IMR-90 (cell line): ENCODE data around the gene DDX54. TPM values are rescaled to one million over a fixed set of nuclear protein-coding genes. Genes with fewer than 3 reads are reported as not detected.
A peak's percentile ranks its signal among the peaks of the same experiment; 100 is the strongest.

Source experiments
- ATAC-seq: fragments of 200-7000 bp; cut with Tn5 transposase; 2 replicates; pipeline ENCODE4 v1.9.1; 2020; ENCODE audit warnings: low read depth, mild to moderate bottlenecking, moderate library complexity
- BruUV-seq: library from RNA; stranded (reverse); fragments of 400-500 nt; replicated peaks from 2 replicates; lab custom pipeline; 2021; lab: Mats Ljungman, UMichigan
- CTCF ChIA-PET: fragments of 300-600 bp; formaldehyde crosslinking; extraction: SDS; loops from one replicate; lab custom pipeline; 2021; ENCODE audit warnings: antibody characterized with exemption; lab: Yijun Ruan, JAX
- POLR2A ChIA-PET: fragments of 300-600 bp; sonication (Branson Sonifier 250); formaldehyde crosslinking; loops from one replicate; lab custom pipeline; 2022; ENCODE audit warnings: antibody characterized with exemption; ENCODE audit not compliant: unreplicated experiment; lab: Charles Lee
- DNase-seq: peaks from one replicate; pipeline ENCODE4 v3.0.0; 2013
- H2AFZ ChIP-seq: replicated peaks from 2 replicates; pipeline ENCODE3; 2013; ENCODE audit warnings: low read length, mild to moderate bottlenecking; ENCODE audit not compliant: poor library complexity
- H2AK5ac ChIP-seq: 2 replicates; pipeline ENCODE4 v1.6.1; 2013; ENCODE audit warnings: low read depth, low read length, inconsistent platforms
- H2AK9ac ChIP-seq: replicated peaks from 2 replicates; pipeline ENCODE3; 2013; ENCODE audit warnings: mild to moderate bottlenecking, low read depth, low read length, moderate library complexity; ENCODE audit not compliant: poor library complexity
- H2BK120ac ChIP-seq: 2 replicates; pipeline ENCODE4 v1.6.1; 2013; ENCODE audit warnings: low read depth, low read length, inconsistent platforms
- H2BK15ac ChIP-seq: 3 replicates; pipeline ENCODE4 v1.6.1; 2013; ENCODE audit warnings: low read depth, low read length, inconsistent platforms
- H2BK20ac ChIP-seq: 2 replicates; pipeline ENCODE4 v1.6.1; 2013; ENCODE audit warnings: low read depth, mild to moderate bottlenecking, inconsistent platforms, low read length, moderate library complexity
- H2BK5ac ChIP-seq: 2 replicates; pipeline ENCODE4 v1.6.1; 2013; ENCODE audit warnings: mild to moderate bottlenecking, low read depth, low read length, inconsistent platforms; ENCODE audit not compliant: poor library complexity, severe bottlenecking
- H3K14ac ChIP-seq: replicated peaks from 2 replicates; pipeline ENCODE4 v1.6.1; 2013; ENCODE audit warnings: low read depth, low read length, inconsistent platforms
- H3K18ac ChIP-seq: 2 replicates; pipeline ENCODE4 v1.6.1; 2013; ENCODE audit warnings: low read depth, low read length, control low read depth
- H3K23ac ChIP-seq: 2 replicates; pipeline ENCODE4 v1.6.1; 2013; ENCODE audit warnings: low read depth, low read length, inconsistent platforms
- H3K27ac ChIP-seq: 2 replicates; pipeline ENCODE4 v1.5.1; 2013; ENCODE audit warnings: mild to moderate bottlenecking, control low read depth, low read length; ENCODE audit not compliant: insufficient read depth
- H3K27me3 ChIP-seq: 2 replicates; pipeline ENCODE4 v1.6.1; 2013; ENCODE audit warnings: low read length; ENCODE audit not compliant: control insufficient read depth, insufficient read depth
- H3K36me3 ChIP-seq: 2 replicates; pipeline ENCODE4 v1.6.1; 2013; ENCODE audit warnings: low read length, mixed read lengths; ENCODE audit not compliant: control insufficient read depth, insufficient read depth
- H3K4ac ChIP-seq: 2 replicates; pipeline ENCODE4 v1.6.1; 2013; ENCODE audit warnings: low read depth, low read length, inconsistent platforms
- H3K4me1 ChIP-seq: 2 replicates; pipeline ENCODE4 v1.6.1; 2013; ENCODE audit warnings: low read length, mixed read lengths; ENCODE audit not compliant: control insufficient read depth, insufficient read depth
- H3K4me2 ChIP-seq: 2 replicates; pipeline ENCODE4 v1.6.1; 2013; ENCODE audit warnings: low read depth, mild to moderate bottlenecking, control low read depth, low read length, moderate library complexity
- H3K4me3 ChIP-seq: 2 replicates; pipeline ENCODE4 v1.5.1; 2013; ENCODE audit warnings: low read depth, mild to moderate bottlenecking, control low read depth, low read length, moderate library complexity; ENCODE audit not compliant: insufficient read depth
- H3K56ac ChIP-seq: 2 replicates; pipeline ENCODE4 v1.6.1; 2013; ENCODE audit warnings: low read length, inconsistent platforms; ENCODE audit not compliant: insufficient read depth; ENCODE audit errors: extremely low read depth
- H3K79me1 ChIP-seq, 2 experiments: 2 replicates each; pipeline ENCODE4 v1.6.1; 2013; ENCODE audit warnings: low read length in 2 of 2, inconsistent platforms in 1 of 2, low read depth in 1 of 2
- H3K9ac ChIP-seq: 2 replicates; pipeline ENCODE4 v1.6.1; 2013; ENCODE audit warnings: low read depth, low read length, control low read depth
- H3K9me1 ChIP-seq: 2 replicates; pipeline ENCODE4 v1.6.1; 2013; ENCODE audit warnings: low read length, inconsistent platforms; ENCODE audit not compliant: insufficient read depth
- H3K9me3 ChIP-seq: 2 replicates; pipeline ENCODE4 v1.6.1; 2013; ENCODE audit warnings: low read length; ENCODE audit not compliant: control insufficient read depth, insufficient read depth
- H4K20me1 ChIP-seq: 2 replicates; pipeline ENCODE4 v1.6.1; 2013; ENCODE audit warnings: low read length, inconsistent platforms; ENCODE audit not compliant: insufficient read depth
- H4K5ac ChIP-seq: 2 replicates; pipeline ENCODE4 v1.6.1; 2013; ENCODE audit warnings: mild to moderate bottlenecking, low read depth, low read length, control low read depth
- H4K8ac ChIP-seq, 2 experiments: 2 replicates each; pipeline ENCODE4 v1.6.1; 2013; ENCODE audit warnings: low read depth in 2 of 2, low read length in 2 of 2, control low read depth in 1 of 2, inconsistent platforms in 1 of 2
- H4K91ac ChIP-seq: 2 replicates; pipeline ENCODE4 v1.6.1; 2013; ENCODE audit warnings: low read depth, low read length, inconsistent platforms; ENCODE audit not compliant: insufficient read depth
- BHLHE40 ChIP-seq: fragments of 150-350 bp; IDR thresholded peaks from 2 replicates; pipeline ENCODE4 v1.6.1; 2016; ENCODE audit warnings: mild to moderate bottlenecking, low read depth, low read length
- CEBPB ChIP-seq: IDR thresholded peaks from 2 replicates; pipeline ENCODE4 v1.6.1; 2012; ENCODE audit warnings: low read depth, low read length, improper control_type of control experiment
- CTCF ChIP-seq: conservative IDR thresholded peaks from 2 replicates; pipeline ENCODE4 v1.5.1; 2012; ENCODE audit warnings: mild to moderate bottlenecking, low read depth, low read length, improper control_type of control experiment
- ELK1 ChIP-seq: fragments of 150-350 bp; IDR thresholded peaks from 2 replicates; pipeline ENCODE4 v1.6.1; 2016; ENCODE audit warnings: low read depth, mild to moderate bottlenecking, low read length, moderate library complexity, borderline replicate concordance
- FOS ChIP-seq: fragments of 150-350 bp; IDR thresholded peaks from 2 replicates; pipeline ENCODE4 v1.6.1; 2016; ENCODE audit warnings: low read depth, low read length
- MAZ ChIP-seq: IDR thresholded peaks from 2 replicates; pipeline ENCODE4 v1.6.1; 2012; ENCODE audit warnings: low read depth, mild to moderate bottlenecking, low read length, improper control_type of control experiment, moderate library complexity, borderline replicate concordance
- MXI1 ChIP-seq: IDR thresholded peaks from 2 replicates; pipeline ENCODE4 v1.6.1; 2012; ENCODE audit warnings: low read depth, mild to moderate bottlenecking, low read length, moderate library complexity, borderline replicate concordance
- POLR2A ChIP-seq: IDR thresholded peaks from 2 replicates; pipeline ENCODE4 v1.6.1; 2012; ENCODE audit warnings: mild to moderate bottlenecking, low read depth, low read length
- RAD21 ChIP-seq: IDR thresholded peaks from 2 replicates; pipeline ENCODE4 v1.6.1; 2012; ENCODE audit warnings: low read length, improper control_type of control experiment
- RFX5 ChIP-seq: IDR thresholded peaks from 2 replicates; pipeline ENCODE4 v1.8.0; 2012; ENCODE audit warnings: low read depth, mild to moderate bottlenecking, low read length, moderate library complexity
- SMC3 ChIP-seq: fragments of 150-350 bp; IDR thresholded peaks from 2 replicates; pipeline ENCODE4 v1.6.1; 2016; ENCODE audit warnings: low read depth, mild to moderate bottlenecking, antibody characterized with exemption, low read length, moderate library complexity
- USF2 ChIP-seq: fragments of 150-350 bp; IDR thresholded peaks from 2 replicates; pipeline ENCODE4 v1.6.1; 2017; ENCODE audit warnings: mild to moderate bottlenecking, antibody characterized with exemption, low read length, low read depth
- WGBS, 2 experiments: methylation state at CpG; one replicate each; pipeline versions ENCODE4 v1.1.5 to v1.1.7; 2013; ENCODE audit warnings: missing lambda C conversion rate in 2 of 2; ENCODE audit not compliant: insufficient read length in 1 of 2; ENCODE audit errors: extremely low coverage in 2 of 2; 5-methylcytosine and 5-hydroxymethylcytosine counted together
- dilution Hi-C: fragments of 300-500 bp; cut with HindIII; formaldehyde crosslinking; loops from one replicate; pipeline ENCODE4 v1.14.3; 2018; ENCODE audit warnings: low sequenced_read_pairs; ENCODE audit not compliant: unreplicated experiment
- in situ Hi-C: fragments of 300-500 bp; cut with MboI; formaldehyde crosslinking; loops from 3 replicates; pipeline ENCODE4 v1.14.3; 2019; ENCODE audit warnings: low sequenced_read_pairs, inconsistent platforms, mixed read lengths
- intact Hi-C: fragments of 100-400 bp; cut with micrococcal nuclease; formaldehyde crosslinking; loops from 2 replicates; pipeline ENCODE4 v1.10.0; 2022
- polyA plus RNA-seq, 3 experiments: library from polyadenylated mRNA; depleted of rRNA; stranded (reverse); fragments of >200 nt; gene quantifications; 2 replicates each; pipeline ENCODE4 v1.2.3, GENCODE V29; 2012; ENCODE audit warnings: low replicate concordance in 1 of 3
- total RNA-seq: library from RNA; depleted of rRNA; stranded (reverse); fragments of >200 nt; gene quantifications from 2 replicates; pipeline ENCODE4 v1.2.3, GENCODE V29; 2012

Gene DDX54
- total and polyA plus RNA-seq, 2 of the 4 experiments (the other 2 are of a cell fraction), result 23.8 to 47.5 TPM

GRCh38 chr12:113130457-113131135 is 54.7 kb downstream of the DDX54 start:
- BruUV-seq, result no TSS peak
- ChIA-PET POLR2A (no interaction called here), CTCF (no interaction called here)
- H2BK20ac ChIP-seq, result no peak overlapping the region
- no peak overlapping the region for H3K4me3 ChIP-seq
- no peaks in the 10 kb centered on the region for H3K79me1 ChIP-seq
- H2BK5ac ChIP-seq, result no peak overlapping the region
- DNase-seq, result no peak
- H3K27ac ChIP-seq, result no peak overlapping the region
- no peak for TF ChIP-seq POLR2A
- no peak for TF ChIP-seq MXI1
- TF ChIP-seq RAD21, result no peak
- no peak for TF ChIP-seq SMC3
- TF ChIP-seq RFX5, result no peak
- no peak for TF ChIP-seq USF2
- TF ChIP-seq ELK1, result no peak
- TF ChIP-seq FOS, result no peak
- TF ChIP-seq CTCF, result no peak
- TF ChIP-seq MAZ, result no peak
- no peak for TF ChIP-seq CEBPB
- no peak for TF ChIP-seq BHLHE40
- intact Hi-C loops (no loop called here), in situ Hi-C loops (no loop called here), dilution Hi-C loops (no loop called here)
- no peaks in the 10 kb centered on the region for H3K9me3 ChIP-seq
- peaks cover 3% of the 10 kb centered on the region for H3K27me3 ChIP-seq
- H2AFZ ChIP-seq, result no peak overlapping the region
- H4K5ac ChIP-seq, result no peak overlapping the region
- no peak overlapping the region for H3K4me2 ChIP-seq
- no peak overlapping the region for H3K9ac ChIP-seq
- H3K56ac ChIP-seq, result no peak overlapping the region
- H3K23ac ChIP-seq, result no peak overlapping the region
- no peak overlapping the region for H2BK120ac ChIP-seq
- no peaks in the 10 kb centered on the region for H3K9me1 ChIP-seq
- no peak overlapping the region for H3K18ac ChIP-seq
- ATAC-seq, result no peak
- H3K4me1 ChIP-seq, result no peaks in the 10 kb centered on the region
- H3K4ac ChIP-seq, result no peak overlapping the region
- H4K8ac ChIP-seq, result no peak overlapping the region
- H4K91ac ChIP-seq, result no peak overlapping the region
- no peak overlapping the region for H3K14ac ChIP-seq
- no peaks in the 10 kb centered on the region for H3K36me3 ChIP-seq
- H4K20me1 ChIP-seq, result no peaks in the 10 kb centered on the region
- no peak overlapping the region for H2BK15ac ChIP-seq
- H2AK9ac ChIP-seq, result peak overlapping the region; percentile 39
- no peak overlapping the region for H2AK5ac ChIP-seq
- 58% methylated on average over 9 of the region's 18 CpGs; no CpG with 5 or more reads in 1 of the 2 experiments for WGBS, 2 experiments
